GM12801 (cell line): Measurements from ENCODE around the gene CRYBG3.

ENCODE experiments used
- CTCF ChIP-seq: IDR thresholded peaks from one replicate; pipeline ENCODE4 v1.5.1; 2011; ENCODE audit warnings: control low read depth; ENCODE audit not compliant: insufficient read length; ENCODE audit errors: extremely low read depth

The CRYBG3 gene

GRCh38 chr3:97938444-97938843 lies 116.6 kb downstream of the CRYBG3 start:
- TF ChIP-seq CTCF = no peak

- no peak for TF ChIP-seq CTCF
These were observed 117.6 kb downstream of the CRYBG3 start for GRCh38 chr3:97939401-97939800.

GRCh38 chr3:97940034-97940433 lies 118.2 kb downstream of the CRYBG3 start:
- no peak for TF ChIP-seq CTCF

GRCh38 chr3:97942801-97943546 lies 121.2 kb downstream of the CRYBG3 start:
- TF ChIP-seq CTCF = no peak

- no peak for TF ChIP-seq CTCF
These were observed 126.7 kb downstream of the CRYBG3 start for GRCh38 chr3:97948351-97949109.

- no peak for TF ChIP-seq CTCF
These were observed 127.3 kb downstream of the CRYBG3 start for GRCh38 chr3:97949110-97949485.

- TF ChIP-seq CTCF = no peak
These were observed 127.9 kb downstream of the CRYBG3 start for GRCh38 chr3:97949743-97950142.
